ENCODE measurements around the gene VSIG10L.

The VSIG10L gene

DNA sequence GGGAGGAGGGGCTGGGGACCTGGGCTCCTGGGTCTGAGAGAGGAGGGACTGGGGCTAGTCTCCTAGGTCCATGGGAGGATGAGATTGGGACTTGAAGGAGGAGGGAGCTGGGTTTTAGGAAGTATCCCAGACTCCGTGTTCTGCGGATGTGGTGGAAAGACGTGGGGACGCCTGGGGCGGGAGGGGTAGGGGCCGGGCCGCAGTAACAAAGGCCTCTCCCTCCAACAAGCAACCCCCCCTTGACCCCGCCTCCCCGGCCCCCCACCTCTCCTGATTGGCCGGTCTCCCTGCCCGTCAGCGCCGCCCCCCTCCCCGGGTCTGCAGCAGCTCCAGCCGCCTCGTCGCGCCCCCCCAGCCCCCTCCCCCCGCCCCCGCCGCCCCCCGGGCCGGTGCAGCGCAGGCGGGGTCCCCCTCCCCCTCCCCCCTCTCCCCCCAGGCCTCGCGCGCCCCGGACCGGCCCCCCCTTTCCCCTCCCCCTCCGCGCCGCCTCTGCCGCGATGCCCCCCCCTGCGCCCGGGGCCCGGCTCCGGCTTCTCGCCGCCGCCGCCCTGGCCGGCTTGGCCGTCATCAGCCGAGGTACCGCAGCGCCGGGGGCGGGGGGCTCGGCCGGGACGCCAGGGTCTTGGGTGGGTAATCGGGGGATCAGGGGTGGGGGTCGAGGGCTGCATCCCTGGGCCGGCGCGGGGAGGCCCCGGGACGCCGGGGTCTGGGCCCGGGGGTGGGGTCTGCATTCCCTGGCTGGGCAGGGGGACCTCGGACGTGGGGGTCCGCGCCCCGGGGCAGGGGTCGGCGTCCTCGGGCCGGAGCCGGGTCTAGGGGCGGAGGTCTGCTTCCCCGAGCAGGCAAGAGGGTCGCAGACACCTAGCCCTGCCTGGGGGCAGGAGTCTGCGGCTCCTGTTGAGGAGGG lies 30.3 kb downstream of the VSIG10L start, which contains the start of gene IGLON5:
TSS of gene IGLON5 (plus strand) at position 294 of the 907 bp plus-strand sequence. CDS start at position 498, 204 bp downstream.
- no peak for DNase-seq

DNA sequence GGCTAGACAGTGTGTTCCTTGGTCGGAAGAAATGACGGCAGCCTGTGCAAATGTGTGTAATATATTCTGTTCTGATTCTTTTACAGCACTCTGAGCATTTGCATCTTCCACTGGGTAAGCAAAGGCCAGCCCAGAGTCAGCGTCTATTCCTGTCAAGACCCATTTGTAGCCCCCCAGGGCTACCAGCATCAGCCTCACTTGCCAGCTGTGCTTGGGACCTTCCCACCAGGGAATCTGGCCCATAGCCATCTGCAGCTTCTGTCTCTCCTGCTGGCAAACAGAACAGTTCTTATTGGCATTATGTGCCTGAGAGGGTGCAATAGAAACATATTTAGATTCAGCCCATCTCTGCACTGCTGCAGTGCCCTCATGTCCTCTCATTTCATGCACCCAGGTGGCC lies 36.5 kb downstream of the VSIG10L start:
- no peak for DNase-seq

DNA sequence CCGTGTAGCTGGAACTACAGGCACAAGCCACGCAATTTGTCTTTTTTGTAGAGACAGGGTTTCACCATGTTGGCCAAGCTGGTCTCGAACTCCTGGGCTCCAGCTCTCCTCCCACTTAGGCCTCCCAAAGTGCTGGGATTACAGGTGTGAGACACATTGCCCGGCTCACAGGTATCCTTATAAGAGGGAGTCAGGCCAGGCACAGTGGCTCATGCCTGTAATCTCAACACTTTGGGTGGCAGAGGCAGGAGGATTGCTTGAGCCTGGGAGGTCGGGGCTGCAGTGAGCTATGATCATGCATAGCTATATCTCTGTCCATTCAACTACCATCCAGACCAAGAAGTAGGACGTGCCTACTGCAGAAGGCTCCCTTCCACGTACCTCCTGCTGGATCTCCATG lies 40.7 kb downstream of the VSIG10L start:
- DNase-seq: no peak

DNA sequence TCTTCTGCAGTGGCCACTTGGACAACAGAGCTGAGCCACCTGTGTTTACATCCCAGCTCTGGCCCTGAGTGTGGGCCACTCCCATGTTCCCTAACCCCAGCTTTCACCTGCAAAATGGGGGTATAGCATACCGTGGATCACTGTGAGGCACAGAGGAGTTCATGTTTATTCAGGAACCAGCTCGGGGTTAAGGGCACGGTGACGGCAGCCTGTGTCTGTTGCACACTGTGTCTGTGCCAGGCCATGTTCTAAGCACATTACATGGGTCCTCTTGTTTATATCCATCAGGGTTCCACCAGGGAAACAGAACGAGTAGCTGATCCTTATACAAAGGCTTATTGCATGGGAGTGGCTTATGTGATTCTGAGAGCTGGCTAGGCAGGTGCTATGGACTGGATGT lies 44.5 kb downstream of the VSIG10L start:
- DNase-seq: no peak

DNA sequence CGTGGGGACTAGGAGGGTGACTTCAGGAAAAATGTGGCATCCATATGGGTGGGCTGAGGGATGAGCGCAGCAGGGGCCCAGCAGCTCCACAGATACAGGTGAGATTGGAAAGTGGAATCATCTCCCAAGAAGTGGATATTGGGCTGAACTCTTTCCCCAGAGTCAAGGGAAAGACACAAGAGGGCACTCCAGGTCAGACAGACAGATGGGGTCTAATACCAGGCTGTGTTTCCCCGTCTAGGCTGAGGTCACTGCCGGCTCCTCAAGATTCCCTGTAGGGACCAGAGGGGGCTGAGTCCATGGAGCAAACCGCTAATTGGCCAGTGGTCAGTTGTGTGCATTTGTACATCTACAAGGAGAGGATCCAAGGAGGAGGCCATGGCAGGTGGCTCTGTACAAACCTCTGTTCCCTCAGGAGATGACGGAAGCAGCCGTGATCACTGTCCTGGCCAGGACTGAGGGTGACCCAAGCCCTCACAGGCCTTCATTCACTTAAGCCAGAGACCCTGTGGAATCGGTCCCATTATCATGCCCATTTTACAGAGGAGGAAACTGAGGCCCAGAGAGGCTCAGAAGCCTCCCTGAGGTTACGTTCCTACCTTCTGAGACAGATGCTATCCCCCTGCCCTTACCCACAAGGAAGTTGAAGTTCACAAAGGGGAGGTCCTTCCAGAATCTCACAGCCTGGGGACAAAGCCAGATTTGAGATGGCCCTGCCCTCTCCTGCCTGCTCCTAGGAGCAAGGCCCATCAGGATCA lies 45.4 kb downstream of the VSIG10L start:
- no peak for DNase-seq

DNA sequence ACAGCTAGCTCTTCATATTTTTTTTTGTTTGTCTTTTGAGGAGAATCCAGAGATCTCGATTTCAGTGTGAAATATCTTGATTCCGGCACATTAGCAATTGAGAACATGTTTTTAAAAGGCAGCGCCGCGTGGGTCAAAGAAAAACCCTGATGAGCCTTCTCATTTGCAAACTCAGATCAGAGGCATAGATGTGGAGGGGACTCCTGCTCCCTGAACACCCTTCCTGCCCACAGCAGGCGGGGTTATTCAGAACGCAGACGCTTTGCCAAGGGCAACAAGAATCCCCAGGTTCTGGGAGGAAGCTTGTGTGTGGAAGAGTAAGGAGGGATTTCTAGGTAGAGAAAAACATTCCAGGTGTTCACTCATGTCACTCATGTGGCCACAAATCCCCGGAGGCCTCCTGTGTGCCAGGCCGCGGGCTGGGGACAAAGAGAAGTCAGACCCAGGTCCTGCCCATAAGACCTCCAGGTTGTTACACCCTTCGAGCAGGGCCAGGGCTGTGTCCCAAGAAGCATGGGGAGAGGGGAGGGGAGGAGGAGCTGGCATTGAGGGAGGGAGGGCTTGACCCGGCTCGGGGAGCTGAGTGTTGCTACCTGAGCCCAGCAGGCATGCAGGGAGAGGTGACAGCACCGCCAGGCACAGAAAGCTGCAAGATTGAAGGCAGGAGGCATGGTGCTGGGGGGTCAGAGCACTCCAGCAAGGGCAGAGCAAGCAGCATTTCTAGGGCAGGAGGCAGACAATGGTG lies 46.4 kb downstream of the VSIG10L start:
- no peak for DNase-seq

DNA sequence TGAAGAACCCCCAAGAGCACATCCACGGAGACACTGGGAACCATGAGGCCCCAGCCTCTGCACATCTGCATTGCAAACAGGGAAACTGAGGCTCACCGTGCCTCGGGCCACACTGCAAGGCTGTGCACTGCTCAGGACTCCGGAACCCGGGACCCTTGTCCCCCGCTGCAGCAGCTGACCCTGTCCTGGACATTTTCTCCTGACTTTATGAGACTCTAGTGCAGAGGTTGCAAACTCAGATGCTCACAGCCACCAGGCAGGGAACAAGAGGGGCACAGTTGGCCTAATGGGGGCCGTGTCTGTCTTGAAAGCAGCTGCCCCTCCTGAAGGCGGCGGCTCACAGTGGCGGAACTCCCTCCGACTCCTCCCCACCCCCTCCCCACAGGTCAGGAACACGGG lies 47.0 kb downstream of the VSIG10L start:
- DNase-seq: no peak

DNA sequence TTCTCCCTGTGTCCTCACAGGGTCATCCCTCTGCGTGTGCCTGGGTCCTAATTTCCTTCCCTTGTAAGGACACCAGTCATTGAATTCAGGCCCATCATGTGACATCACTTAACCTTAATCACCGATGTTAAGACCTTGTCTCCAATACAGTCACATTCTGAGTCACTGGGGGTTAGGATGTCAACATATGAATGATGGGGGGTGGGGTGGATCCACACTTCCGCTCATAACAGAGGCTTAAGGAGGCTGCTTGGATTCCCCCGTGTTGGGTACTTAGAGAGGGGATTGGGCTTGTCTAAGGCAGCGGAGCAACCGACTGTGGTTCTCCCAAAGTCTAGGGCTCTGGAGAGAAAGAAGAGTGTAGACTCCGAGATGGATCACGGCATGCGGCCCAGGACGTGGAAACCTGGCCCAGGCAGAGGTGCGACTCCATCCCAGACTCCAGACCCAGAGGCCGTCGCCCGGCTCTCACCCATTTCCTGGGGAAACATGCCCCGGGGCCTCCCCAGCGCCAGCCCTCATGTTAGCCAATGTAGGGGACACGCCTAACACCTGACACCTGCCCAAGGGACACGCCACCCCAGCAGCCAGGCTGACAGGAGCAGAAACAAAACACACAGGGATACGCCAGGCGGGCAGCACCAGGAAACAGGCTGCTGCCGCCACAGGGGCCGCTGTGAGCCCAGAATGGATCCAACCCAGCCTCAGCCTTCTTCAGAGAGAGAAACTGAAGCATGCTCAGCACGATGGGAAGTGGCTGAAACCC lies 47.5 kb downstream of the VSIG10L start:
- DNase-seq: no peak

DNA sequence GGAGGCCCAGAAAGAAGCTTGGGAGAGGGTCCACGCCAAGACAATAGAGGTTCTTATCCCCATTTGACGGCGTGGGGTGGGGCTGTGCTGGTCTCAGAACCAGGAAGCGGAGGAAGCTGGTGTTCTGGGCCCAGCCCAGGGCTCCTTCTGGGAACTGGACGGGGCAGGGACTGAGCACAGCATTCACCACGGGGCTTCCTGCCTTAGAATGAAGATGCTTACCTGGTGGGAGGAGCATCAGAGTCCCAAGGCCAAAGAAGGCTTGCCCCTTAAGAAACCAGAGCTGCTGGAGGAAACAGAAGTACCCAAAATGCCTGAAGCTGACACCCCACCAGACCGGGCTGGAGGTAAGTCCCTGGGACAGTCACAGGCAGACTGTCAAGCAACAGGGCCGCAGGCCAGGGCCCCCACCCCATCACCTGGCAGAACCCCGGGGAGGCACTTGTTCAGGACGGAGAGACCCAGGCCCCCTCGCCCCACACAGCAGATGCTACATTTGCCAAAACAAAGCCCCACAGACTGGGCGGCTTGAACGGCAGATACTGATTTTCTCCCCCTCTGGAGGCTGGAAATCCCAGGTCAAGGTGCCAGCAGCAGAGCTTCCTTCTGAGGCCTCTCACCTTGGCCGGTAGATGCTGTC lies 48.2 kb downstream of the VSIG10L start:
- no peak for DNase-seq

DNA sequence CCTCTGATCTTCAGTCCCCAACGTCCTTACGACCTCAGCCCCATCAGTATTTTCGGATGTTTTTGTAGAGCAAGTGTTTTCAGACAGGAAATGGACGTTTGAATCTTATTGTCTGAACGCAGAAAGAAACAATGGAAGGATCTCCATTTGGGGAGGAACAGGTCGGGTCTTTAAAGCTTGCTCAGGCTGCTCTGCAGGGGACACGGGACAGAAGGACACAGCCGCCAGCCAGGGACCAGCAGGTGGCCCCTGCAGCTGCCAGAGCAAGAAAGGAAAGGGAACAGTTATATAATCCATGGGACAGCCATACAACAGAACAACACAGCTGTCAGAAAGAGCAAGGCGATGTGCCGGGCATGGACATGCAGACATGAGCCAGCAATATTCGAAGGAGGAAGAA lies 49.0 kb downstream of the VSIG10L start:
- peak; percentile 36 to 48 for DNase-seq

DNA sequence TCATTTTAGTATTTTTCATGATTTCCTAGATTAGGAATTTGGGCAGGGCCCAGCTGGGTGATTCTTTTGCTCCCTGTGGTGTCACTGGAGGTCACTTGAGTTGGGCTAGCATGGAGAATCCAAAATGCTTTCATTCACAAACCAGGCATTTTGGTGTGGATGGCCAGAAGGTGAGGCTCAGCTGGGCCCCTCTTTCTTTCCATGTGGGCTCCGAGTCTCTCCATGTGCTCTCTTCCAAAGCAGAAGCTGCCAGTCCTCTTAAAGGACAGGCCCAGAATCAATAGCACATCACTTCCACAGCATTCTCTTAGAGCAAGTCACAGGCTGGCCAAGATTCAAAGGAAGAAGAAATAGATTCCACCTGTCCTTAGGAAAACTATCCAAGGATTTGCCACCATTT lies 52.3 kb downstream of the VSIG10L start:
- no peak for DNase-seq

DNA sequence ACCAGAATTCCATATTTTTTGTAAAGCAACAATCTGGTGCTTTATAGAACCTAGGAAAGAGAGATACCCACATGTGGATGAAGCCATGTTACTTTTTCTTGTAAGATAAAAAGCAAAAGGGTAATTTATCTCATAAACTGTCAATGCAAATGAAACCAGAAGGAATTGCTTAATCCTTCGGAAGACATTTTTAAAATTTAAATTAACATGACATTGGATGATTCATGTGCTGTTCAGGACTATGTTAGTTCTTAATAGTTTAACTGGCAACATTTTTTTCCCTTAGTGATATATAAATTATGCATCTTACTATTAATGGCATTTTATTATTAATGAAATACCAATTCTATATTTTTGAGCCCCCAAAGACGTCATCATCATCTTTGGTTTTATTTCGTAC lies 56.3 kb downstream of the VSIG10L start:
- DNase-seq: no peak

DNA sequence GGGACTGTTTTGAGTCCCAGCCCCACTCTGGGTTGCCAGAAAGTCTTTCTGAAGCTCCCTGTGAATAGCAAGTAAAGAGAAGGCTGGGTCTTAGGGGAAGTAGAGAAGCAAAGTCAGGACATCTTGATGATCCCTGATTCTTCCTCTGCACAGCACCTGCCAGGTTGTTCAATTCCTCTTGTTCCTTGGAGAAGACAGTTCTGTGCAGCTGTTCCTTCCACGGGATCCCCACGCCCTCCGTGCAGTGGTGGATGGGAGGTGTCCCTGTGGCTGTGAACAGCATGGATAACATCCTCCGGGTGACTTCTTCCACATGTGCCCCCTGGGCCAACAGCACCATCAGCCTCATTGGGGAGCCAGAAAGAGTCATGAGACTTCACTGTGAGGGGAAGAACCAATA lies 59.6 kb downstream of the VSIG10L start:
- no peak for DNase-seq

Measured in cerebellar nuclear complex (tissue), 1 donor.